HG03575 (cell line): Measurements from ENCODE around the gene ARHGAP27.

Experiments
- ATAC-seq: cut with Tn5 transposase; IDR thresholded peaks from one replicate; pipeline ENCODE4 v1.9.1; 2021; ENCODE audit not compliant: unreplicated experiment, insufficient number of reproducible peaks, low FRiP score; ENCODE audit errors: extremely low read depth

ARHGAP27 gene

DNA sequence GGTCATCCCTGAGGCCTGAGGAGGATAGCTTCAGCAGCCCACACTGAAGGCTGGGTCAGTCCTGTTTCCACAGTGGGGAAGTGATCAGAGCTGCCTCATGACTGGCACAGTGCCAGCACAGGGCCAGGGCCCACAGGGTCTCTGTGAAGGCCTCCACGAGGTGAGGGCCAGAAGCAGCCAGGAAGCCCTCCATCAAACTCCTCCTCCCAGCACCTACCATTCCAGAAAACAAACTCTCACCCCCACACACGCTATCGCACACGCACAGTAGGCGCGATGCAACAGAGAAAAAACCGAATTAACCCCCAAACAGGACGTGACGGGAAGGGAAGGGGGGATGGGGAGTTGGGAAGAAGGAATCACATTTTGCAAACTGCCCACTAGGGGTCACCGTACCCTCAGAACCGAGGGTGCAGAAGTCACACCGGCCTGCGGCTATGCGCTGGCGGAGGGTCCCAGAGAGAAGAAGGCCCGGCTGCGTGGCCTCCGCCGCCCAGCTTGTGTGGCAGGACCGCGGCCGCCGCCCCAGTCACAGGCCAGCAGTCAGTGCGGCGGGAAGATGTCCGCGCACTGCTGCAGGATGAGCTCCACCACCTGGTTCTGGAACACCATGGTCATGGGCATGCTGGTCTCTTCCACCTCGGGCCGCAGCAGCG is 37.6 kb downstream of the ARHGAP27 start:
- no peak for ATAC-seq

DNA sequence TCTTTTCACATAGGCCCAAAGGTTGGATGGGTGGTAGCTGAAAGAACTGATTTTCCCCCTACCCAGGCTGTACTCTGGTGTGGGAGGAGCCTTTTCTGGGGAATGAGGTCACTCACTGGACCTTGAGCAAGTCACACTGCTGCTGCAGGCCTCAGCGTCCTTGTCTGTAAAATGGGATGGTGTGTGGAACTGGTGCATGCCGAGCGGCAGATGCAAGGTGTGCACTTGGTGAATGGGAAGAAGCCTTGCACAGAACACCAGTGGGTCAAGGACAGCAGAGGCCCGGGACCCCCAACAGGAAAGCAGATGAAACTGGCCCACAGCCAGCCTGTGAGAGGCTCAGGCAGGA is 38.1 kb downstream of the ARHGAP27 start:
- no peak for ATAC-seq

DNA sequence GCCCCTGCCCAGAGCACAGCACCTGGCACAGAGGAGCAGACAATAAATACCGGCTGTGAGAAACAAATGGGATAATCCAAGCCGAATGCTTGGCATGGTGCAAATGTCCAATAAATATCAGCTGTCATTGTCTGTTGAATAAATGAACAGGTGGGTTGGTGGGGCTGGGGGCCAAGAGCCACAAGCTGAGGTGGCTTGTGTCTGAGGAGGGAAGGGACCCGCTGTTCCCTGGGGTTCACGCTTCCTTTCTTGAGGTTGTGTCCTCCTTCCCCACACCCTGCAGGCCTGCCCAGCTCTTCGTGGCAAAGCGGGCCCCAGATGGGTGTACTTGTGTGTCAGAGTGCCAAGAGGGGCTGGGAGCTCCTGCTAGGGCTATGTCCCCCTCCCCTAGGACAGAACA is 38.6 kb downstream of the ARHGAP27 start:
- ATAC-seq: no peak

DNA sequence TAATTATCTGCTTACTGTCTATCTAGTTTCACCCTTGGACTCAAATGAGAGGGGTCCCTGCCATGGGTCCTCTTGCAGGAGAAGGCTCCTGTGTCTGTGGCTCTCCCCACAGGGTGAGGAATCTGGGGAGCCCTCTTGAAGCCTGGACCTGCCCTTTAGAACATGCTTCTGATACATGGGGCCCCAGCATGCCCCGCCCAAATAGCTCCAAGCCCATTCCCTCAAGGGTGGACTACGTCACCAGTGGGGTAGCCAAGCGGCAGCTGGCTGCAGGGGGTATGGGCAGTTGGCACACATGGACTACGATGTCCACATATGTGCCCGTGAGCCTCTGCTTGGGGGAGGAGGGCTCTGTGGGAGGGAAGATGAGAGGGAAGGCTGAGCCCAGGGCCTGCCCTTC is 39.3 kb downstream of the ARHGAP27 start:
- ATAC-seq: no peak

DNA sequence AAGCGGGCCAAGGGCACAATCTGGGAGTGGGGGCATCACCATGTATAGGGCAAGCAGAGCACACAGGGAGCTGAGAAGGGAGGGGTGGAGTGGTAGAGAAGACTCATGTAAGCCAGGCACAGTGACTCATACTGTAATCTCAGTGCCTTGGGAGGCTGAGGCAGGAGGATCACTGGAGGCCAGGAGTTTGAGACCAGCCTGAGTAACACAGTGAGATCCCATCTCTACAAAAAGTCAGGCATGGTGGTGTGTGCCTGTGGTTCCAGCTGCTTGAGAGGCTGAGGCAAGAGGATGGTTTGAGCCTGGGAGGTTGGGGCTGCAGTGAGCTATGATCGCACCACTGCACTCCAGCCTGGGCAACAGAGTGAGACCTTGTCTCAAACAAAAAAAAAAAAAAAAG is 40.8 kb downstream of the ARHGAP27 start:
- no peak for ATAC-seq

DNA sequence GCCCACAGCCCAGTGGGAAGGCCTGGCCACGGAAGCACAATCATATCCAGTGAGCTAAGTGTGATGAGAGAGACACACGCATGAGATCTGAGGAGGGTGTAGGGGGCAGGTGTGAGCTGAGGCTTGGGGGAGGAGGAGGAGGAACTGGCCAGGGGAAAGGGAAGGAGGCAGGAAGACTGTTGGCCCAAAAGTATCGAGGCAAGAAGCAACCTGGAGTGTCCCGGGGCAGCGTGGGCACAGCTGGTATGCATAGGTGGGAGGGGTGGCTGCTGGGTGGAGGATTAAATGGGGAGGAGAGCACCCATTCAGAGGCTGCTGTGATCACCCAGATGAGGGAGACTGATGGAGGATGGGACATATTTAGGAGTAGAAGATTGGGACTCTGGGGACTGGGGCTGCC is 41.4 kb downstream of the ARHGAP27 start:
- no peak for ATAC-seq

DNA sequence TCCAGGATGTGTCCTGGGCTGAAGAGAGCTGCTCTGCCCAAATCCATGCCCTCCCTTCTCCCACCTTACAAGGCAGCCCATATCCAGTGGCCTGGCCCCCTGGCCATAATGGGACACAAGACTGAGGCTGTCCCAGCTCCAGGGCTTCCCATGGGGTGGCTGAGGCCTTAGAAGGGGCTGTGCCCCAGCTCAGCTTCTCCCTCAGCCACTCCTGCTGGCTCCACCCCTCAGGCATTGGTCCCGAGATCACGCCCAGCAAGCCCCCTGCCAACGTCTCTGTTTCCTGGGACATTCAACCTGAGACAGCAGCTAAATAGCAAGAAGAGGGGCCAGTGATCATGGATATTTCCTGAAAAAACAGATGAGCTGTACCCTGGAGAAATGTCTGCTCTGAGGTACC is 43.3 kb downstream of the ARHGAP27 start:
- ATAC-seq: no peak

DNA sequence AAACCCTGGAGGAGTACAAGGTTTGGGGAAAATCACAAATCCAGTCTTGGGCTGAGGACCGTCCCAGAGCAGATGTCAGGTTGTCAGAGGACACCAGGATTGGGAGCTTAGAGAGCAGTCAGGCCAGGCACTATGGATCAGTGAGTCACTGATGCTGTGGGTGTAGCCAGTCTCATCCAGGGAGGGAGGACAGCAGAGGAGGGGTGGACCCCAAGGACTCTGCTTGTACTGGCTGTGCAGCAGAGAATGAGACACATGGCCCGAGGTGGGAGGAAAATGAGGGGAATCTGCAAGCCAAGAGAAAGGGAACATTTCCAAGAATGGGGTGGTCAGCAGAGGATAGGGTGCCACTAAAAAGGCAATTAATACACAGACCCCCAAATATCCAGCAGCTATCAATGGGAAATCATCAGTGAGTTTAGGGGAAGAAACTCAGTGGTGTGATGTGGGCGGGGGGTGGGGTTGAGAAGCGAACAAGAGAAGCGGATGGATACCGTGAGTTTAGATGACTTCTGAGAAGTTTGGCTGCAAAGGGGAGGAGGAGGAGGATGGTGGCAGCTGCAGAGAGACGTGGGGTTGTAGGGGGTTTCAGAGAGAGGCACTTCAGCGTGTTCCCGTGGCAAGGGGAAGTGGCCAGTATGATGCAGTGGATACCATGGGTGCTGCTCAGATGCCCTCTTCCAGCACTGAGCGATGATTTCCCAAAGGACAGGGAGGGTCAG is 43.9 kb downstream of the ARHGAP27 start:
- no peak for ATAC-seq

DNA sequence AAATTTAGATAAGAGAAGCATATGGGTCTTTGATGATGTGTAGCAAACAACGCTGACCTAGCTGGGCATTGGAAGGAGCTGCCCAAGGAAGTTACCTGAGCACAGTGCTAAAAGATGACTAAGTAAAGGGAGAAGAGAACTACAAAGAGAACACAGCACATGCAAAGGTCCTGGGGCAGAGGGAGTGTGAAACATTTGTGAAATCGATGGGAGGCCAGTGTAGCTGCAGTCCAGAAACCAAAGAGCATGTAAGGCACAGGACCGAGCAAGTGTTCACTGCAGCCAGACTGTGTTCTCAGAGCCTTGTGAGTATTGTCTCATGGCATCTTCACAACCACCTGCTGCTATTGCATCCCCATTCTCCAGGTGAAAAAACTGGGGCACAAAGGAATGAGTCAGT is 44.9 kb downstream of the ARHGAP27 start:
- ATAC-seq: no peak

DNA sequence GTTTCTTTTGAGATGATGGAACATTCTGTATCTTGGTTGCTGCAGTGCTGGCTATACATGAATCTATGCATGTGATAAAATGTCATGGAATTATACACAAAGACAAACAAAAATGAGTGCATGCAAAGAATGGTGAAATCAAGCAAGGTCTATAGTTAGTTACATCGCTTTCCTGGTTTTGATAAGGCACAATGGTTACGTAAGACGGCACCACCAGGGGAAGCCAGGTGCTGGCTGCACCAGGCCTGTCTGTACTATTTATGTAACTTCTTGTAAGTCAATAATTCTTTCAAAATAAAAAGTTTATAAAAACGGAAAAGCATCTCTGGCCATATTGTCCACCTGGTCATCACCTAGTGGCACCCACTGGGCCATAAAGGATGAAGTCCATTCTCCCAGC is 46.5 kb downstream of the ARHGAP27 start:
- ATAC-seq: no peak

DNA sequence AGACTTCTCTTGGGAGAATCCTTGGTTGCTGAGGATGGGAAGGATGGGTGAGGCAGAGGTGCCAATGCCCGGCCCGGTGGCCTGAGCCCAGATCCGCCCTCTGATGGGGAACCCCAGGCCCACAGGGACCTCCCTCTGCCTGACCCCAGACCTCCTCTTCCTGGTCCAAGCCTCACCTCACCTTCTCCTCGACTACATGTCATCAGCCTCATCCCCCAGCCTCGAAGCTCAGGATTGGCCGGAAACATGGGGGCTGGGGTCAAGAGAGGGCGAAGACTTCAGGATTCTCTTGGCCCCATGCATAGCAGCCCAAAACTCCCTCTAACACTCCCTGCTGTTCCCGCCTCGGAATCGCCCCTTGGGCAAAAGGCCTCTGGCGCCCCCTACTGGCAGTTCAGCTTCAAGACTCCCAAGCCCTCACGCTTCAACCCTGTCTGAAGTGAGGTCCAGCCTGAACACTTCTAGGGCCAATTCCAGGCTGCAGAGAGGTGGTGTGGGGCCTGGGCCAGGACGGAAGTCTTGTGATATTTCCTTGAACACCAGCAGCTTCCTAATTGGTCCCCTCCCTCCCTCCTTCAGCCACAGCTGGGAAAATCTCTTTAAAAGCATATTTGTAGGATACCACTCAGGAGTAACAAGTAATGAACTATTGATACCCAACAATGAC is 47.2 kb downstream of the ARHGAP27 start:
- ATAC-seq: no peak

DNA sequence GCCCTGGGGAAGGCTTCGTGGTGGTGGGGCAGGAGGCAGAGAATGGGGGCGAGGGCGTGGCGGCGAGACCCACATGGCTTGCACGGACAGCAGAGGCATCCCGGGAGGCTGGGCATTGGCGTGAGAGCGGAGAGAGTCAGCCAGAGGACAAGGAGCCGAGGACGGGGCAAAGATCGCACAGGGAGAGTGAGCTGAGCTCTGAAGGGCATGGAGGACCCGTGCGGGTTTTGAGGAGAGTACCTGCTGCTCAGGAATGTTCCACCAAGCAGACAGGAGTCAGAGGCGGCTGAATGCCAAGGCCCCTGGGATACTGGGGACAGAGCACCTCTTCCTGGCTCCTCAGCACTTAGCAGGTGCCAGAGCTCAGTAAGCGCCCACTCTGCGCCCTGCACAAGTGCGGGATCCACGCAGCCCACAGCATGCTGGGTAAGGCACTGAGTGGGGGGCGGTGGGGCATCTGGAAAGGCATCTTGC is 47.8 kb downstream of the ARHGAP27 start:
- ATAC-seq: no peak

DNA sequence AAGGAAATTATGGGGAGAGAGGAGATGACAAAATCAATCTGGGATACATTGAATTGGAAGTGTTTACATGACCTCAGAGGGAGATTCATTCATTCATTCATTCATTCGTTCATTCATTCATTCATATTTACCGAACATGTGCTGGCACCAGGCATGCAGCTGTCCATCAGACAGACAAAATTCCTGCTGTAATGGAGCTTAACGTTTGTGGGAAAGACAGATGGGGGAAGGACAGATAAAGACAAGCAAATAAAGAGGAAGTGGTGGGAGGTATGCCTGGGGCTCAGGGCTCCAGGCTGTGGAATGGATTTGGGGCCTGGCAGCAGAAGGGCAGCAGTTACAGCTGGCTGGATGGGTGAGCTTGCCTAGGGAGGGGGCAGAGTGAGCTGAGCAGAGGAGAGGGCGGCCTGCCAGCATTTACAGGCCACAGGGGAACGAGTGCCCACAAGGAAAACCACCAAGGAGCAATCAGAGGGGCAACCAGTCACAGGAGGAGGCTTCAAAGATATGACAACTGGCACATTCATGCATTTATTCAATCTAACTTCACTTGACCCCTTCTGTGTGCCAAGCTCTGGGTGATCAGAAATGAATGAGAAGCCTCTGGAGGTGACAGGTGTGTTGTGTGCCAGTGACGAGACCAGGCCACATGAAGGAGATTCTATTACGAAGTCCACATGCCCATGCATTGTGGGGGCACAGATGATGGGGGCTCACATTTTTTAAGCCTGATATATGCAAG is 48.5 kb downstream of the ARHGAP27 start:
- no peak for ATAC-seq

DNA sequence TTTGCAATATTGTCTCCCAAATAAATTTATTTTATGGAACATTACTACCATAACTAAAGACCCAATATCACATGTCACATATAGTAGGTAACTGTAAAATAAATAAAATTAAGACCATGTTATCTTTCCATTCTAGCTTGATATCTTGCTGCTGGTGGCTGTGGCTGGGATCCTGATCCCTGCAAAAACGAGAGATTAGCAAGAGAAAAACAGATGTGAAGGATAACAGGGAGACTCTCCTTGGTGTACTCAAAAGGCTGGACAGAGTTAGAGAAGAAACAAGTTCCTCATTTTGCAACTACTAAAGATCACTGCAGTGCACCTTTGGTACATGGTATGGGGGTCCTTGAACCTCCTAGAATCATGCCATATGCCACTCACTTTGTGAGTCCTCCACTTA is 49.7 kb downstream of the ARHGAP27 start:
- ATAC-seq: no peak

DNA sequence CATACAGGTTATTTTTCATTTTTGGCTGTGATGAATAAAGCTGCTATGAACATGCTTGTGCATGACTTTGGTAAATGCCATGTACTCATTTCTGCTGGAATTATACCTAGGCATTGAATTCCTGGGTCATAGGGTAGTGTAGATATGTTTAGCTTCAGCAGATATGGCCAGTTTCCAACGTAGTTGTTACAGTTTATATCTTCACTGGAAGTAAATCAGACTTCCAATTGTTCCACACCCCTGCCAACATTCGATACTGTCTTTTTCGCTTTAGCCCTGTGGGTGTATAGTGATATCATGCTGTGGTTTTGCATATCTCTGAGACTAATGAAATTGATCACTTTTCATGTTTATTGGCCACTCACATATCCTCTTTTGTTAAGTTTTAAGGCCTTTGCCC is 50.4 kb downstream of the ARHGAP27 start:
- no peak for ATAC-seq

DNA sequence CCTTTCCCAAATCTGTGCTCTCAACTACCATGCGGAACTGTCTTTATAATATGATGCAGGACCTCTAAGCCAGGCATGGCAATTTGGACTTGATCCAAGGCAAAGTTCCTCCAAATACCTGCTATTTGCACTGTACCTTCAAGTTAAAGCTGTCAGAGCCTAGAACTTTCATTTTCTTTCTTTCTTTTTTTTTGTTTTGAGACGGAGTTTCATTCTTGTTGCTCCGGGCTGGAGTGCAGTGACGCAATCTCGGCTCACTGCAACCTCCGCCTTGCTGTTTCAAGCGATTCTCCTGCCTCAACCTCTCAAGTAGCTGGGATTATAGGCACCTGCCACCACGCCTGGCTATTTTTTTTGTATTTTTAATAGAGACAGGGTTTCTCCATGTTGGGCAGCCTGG is 51.7 kb downstream of the ARHGAP27 start:
- no peak for ATAC-seq

DNA sequence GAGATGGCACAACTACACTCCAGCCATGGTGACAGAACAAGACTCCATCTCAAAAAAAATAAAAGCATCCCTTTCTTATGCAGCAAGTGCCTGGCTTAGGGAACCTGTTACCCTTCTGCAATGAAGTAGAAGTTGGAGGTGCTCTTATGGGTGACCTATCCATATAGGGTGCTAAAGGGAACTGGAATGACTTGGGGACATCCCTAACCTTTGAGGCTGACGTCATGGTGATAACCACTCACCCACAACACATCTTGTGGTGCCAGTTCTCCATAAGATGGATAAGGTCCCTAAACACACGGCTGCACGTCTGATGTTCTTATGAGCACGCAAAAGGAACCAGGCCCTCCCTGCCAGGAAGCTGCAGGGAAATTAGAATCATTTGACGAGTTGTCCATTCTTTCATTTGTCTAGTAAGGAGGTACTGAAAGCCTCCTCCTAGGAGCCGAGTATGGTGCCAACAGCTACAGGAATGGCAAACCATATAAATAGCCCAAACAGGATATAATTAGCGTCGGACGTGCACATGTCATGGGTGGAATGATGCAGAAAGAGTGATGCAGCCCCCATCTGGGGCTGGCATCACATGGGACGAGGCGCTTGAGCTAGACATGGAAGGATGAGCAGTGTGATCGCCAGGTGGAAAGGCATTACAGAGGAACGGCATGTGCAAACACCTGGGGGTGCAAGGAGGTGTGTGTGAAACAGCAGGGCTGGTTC is 52.5 kb downstream of the ARHGAP27 start:
- no peak for ATAC-seq

DNA sequence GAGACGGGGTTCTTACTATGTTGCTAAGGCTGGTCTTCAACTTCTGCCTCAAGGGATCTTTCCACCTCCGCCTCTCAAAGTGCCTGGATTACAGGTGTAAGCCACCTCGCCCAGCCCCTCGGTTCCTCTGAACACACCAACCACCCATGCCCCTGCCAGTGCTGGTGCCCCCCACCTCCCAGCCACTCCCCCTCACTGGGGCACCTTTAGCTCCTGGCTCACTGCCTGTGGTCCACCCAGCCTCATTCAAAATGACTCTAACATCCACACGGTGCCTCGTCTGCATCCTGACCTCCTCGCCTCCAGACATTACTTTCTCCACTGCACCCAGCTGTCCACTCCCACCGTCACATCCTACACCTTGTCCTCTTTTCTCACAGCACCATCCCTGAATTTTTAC is 55.3 kb downstream of the ARHGAP27 start:
- ATAC-seq: no peak
